Ectodermal cell (in vitro differentiated cells): ENCODE data around the gene PRR35.

ENCODE experiments used
- H3K27ac ChIP-seq: 2 replicates; pipeline ENCODE4 v1.7.0; 2013; ENCODE audit warnings: mild to moderate bottlenecking, low read depth, low read length; ENCODE audit not compliant: insufficient read depth, poor library complexity, severe bottlenecking
- H3K27me3 ChIP-seq: 2 replicates; pipeline ENCODE4 v1.7.0; 2013; ENCODE audit warnings: mild to moderate bottlenecking, low read length; ENCODE audit not compliant: insufficient read depth, control insufficient read depth, poor library complexity, severe bottlenecking
- H3K36me3 ChIP-seq: one replicate; pipeline ENCODE4 v1.7.0; 2013; ENCODE audit warnings: low read length; ENCODE audit not compliant: control insufficient read depth, insufficient read depth
- H3K4me1 ChIP-seq: one replicate; pipeline ENCODE4 v1.7.0; 2013; ENCODE audit warnings: low read length; ENCODE audit not compliant: control insufficient read depth, insufficient read depth
- H3K4me3 ChIP-seq: 2 replicates; pipeline ENCODE4 v1.7.0; 2013; ENCODE audit warnings: low read depth, low read length, control low read depth; ENCODE audit not compliant: insufficient read depth
- H3K9me3 ChIP-seq: 2 replicates; pipeline ENCODE4 v1.7.0; 2013; ENCODE audit warnings: mild to moderate bottlenecking, low read length, moderate library complexity; ENCODE audit not compliant: control insufficient read depth
- WGBS, 2 experiments: methylation state at CpG; one replicate each; pipeline ENCODE4 v1.1.7; 2013; ENCODE audit warnings: missing lambda C conversion rate in 2 of 2; 5-methylcytosine and 5-hydroxymethylcytosine counted together

Gene PRR35

DNA sequence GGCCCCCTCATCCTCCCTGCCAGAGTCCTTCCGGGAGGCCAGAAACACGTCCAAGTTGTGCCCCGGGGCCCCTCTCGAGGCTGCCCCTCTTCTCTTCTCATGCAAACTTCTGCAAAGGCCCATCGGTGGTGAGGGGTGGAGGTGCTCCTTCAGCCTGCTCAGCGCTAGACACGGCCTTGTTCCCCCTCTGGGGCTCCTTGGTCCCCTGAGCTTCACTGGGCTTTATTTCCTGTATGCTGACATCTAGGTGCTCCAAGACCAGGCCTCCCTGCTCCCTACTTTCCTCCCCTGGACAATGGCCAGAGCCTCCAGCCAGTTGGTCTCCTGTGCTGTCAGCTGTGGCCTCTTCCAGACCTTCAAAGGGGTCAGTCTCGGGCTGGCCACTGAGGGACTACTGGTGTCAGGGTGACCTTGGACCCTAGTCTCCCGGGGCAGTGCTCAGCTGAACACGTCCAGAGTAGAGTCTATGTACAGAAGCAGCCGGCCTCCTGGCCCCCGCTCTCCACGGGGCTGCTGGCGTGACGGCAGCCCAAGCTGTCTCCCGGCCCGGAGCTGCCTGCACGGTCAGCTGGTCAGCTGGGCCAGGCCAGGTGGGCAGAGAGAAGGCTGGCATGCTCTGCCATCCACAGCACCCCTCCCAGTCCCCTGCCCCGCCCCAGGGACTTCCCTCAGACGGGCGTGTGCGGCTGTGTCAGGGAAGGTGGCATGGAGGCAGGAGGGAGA, 1.7 kb upstream of the PRR35 start:
- H3K9me3 ChIP-seq: no peaks in the 10 kb centered on the region
- 86% methylated on average over 22 of the region's 22 CpGs for WGBS, 2 experiments
- H3K27me3 ChIP-seq: peaks cover 50% of the 10 kb centered on the region

DNA sequence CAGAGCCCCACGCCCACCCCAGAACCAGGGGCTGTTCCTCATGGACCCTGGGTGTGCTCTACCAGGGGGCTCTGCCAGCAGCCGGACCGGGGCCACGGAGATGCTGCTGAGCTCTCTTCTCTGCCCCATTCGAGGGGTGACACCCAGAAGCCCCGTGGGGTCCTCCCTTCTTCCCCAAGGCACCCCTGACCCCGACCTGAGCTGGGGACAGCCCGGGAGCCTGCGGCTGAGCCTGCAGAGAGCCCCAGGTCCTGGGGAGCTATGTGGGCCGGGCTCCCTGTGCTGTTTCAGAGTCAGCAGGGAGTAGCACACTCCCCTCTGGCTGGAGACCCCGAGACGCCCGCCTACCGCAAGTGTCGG, 1.2 kb upstream of the PRR35 start:
- 82 to 85% methylated on average over 15 of the region's 15 CpGs for WGBS, 2 experiments
- Histone ChIP-seq H3K4me1 (peaks cover 5% of the 10 kb centered on the region), H3K27ac (no peak overlapping the region), H3K27me3 (peaks cover 50% of the 10 kb centered on the region), H3K9me3 (no peaks in the 10 kb centered on the region), H3K4me3 (no peak overlapping the region), H3K36me3 (no peaks in the 10 kb centered on the region)

More for the DNA sequence above, 1.7 kb upstream of the PRR35 start:
- peaks cover 5% of the 10 kb centered on the region for H3K4me1 ChIP-seq
- no peak overlapping the region for H3K27ac ChIP-seq
- H3K4me3 ChIP-seq: no peak overlapping the region
- H3K36me3 ChIP-seq: no peaks in the 10 kb centered on the region

DNA sequence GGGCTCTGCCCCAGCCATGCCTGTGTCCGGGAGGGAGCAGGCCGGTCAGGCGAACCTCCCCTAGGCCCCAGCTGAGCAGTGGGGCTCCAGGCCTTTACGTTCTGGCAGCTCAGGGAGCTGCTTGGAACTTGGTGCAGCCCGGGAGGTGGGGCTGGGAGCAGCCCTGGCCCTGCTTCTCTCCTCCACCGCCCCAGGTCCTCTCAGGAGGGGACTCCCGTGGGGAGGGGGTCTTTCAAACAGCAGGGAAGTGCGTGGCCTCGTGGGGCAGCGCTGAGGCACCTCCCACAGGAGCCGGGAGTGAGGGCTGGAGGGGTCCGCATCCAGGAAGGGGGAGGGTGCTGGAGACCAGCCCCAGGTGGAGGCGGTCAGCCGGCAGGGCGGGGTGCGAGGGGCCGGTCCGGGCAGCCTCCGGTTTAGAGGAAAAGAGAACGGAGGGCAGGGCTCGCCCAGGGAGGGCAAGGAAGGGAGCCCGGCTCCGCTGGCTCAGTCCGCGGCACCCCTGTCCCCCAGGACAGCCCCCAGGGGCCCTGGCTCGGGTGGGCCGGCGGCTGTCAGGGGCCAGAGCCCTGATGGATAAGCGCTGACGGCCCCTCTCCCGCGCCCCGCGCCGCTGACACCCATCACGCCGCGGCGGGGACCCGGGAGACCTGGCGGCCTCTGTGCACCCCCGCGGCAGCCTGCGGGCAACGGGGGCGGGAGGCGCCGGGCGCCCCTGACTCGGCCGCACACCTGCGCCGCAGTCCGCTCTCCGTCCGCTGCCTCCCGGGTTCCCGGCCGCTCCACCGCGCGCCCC, 587 bp upstream of the PRR35 start:
- Histone ChIP-seq H3K36me3 (no peaks in the 10 kb centered on the region), H3K4me3 (peak overlapping the region; percentile 16), H3K9me3 (no peaks in the 10 kb centered on the region), H3K27ac (no peak overlapping the region), H3K27me3 (peaks cover 50% of the 10 kb centered on the region), H3K4me1 (peaks cover 5% of the 10 kb centered on the region)
- 10% methylated on average over 62 of the region's 62 CpGs for WGBS, 2 experiments

DNA sequence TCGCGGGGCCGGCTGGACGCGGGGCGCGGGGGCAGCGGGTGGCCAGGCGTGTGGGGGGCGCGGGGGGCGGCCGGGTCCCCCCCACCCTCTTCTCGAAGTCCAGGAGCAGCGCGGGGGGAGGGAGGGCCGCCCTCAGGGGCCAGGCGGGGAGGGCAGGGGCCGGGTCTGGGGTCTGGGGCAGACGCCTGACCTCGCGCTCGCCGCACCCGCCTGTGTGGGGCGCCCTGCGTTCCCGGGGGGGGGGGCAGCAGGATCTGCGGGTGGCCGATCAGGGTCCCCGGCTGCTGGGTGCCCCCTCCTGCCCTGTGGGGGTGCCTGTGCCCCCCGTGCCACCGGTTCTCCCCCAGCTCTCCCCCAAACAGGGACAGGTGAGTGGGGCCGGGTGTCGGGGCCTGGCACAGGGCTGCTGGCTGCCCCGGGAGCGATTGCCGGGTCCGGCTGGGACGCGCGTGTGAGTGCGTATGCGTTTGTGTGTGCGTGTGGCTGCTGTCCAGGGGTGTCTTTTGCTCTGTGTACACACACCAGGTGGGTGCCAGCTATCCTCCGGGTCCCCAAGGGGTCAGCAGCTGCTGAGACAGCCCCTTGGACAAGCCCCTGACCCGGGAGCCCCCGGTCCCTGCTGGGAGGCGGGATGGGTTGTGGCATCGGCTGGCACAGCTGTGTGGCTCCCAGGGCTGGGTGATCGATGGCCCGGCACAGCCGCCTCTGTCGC, 663 bp downstream of the PRR35 start:
- Histone ChIP-seq H3K9me3 (no peaks in the 10 kb centered on the region), H3K4me1 (peaks cover 11% of the 10 kb centered on the region), H3K27ac (no peak overlapping the region), H3K36me3 (no peaks in the 10 kb centered on the region), H3K4me3 (no peak overlapping the region), H3K27me3 (peaks cover 50% of the 10 kb centered on the region)
- 38 to 40% methylated on average over 54 of the region's 54 CpGs for WGBS, 2 experiments

DNA sequence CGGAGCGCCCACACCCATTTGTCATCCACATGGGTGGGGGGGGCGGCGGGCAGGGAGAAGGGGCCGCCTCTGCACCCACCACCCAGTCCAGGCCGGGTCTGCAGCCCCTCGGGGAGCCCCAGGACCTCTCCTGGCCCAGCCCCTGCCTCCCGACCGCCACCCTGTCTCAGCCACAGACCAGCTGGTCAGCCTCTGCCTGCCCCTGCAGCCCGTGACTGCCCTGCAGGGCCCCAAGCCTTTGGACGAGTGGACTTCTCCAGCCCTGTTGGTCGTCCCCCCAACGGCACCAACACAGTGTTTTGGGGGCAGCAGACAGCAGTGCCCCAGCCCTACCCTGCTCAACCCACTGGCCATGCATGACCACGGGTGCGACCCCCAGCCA, 1.2 kb downstream of the PRR35 start:
- no peak overlapping the region for H3K4me3 ChIP-seq
- peaks cover 50% of the 10 kb centered on the region for H3K27me3 ChIP-seq
- H3K9me3 ChIP-seq: no peaks in the 10 kb centered on the region
- H3K36me3 ChIP-seq: no peaks in the 10 kb centered on the region
- 87 to 90% methylated on average over 15 of the region's 15 CpGs for WGBS, 2 experiments
- no peak overlapping the region for H3K27ac ChIP-seq
- peaks cover 16% of the 10 kb centered on the region for H3K4me1 ChIP-seq

DNA sequence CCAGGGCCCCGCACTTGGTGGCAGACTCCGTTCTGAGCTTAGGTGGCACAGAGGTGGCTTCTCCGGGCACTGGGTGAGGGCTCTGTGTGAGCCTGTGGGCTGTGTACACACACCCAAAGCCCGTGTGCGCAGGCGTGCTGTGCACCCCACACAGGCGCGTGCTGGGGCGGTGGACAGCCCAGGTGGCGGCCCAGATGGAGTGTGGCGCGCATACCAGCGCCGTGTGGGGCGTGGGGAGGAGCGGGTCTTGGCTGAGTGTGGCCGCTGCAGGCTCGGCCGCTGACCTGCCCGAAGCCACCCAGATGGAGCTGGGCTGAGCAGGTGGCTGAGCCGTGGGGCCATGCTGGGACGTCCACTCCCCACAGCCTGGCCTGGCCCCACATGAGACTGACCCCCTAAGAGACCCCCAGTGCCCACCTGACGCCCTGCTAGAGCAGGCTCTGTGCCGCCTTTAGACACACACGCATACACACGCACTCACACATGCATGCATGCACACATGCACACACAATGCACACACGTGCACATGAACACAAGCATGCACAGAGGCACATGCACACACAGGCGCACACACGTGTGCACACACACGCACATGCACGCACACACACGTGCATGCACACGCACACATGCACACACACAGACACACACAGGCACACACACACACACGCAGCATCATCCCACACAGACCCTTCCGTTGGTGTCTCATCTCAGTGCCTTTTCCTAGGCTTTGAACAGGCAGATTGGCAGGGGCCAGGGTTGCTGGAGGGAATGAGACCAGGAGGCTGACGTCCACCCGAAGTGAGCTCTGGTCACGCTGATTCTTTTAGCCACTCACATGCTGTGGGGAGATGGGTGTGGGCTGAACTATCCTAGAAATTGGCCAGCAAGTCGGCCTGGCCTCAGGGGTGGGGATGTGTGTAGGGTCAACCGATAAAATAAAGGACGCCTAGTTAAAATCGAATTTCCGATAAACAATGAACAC, 2.1 kb downstream of the PRR35 start:
- 89 to 91% methylated on average over 43 of the region's 43 CpGs for WGBS, 2 experiments
- Histone ChIP-seq H3K27ac (no peak overlapping the region), H3K36me3 (no peaks in the 10 kb centered on the region), H3K4me3 (no peak overlapping the region), H3K27me3 (peaks cover 50% of the 10 kb centered on the region), H3K9me3 (no peaks in the 10 kb centered on the region), H3K4me1 (peaks cover 23% of the 10 kb centered on the region)

DNA sequence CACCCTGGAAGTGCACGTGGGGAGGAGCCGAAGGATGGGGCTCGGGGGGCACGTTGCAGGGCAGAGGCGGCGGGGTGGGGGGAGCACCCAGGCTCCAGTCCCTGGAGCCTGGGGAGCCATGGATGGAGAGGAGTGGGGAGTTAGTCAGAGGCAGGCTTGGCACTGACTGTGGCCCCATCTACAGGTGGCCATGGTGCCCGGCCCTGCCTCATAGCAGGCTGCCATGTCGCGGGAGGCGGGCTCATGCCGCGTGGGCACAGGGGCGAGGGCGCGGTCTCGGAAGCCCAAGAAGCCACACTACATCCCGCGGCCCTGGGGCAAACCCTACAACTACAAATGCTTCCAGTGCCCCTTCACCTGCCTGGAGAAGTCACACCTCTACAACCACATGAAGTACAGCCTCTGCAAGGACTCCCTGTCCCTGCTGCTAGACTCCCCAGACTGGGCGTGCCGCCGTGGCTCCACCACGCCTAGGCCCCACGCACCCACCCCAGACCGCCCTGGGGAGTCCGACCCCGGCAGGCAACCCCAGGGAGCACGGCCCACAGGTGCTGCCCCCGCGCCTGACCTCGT, 3.0 kb downstream of the PRR35 start:
- Histone ChIP-seq H3K27ac (no peak overlapping the region), H3K27me3 (peaks cover 47% of the 10 kb centered on the region), H3K9me3 (no peaks in the 10 kb centered on the region), H3K36me3 (no peaks in the 10 kb centered on the region), H3K4me3 (no peak overlapping the region), H3K4me1 (peaks cover 23% of the 10 kb centered on the region)
- 89 to 93% methylated on average over 30 of the region's 30 CpGs for whole genome bisulfite sequencing, 2 experiments

DNA sequence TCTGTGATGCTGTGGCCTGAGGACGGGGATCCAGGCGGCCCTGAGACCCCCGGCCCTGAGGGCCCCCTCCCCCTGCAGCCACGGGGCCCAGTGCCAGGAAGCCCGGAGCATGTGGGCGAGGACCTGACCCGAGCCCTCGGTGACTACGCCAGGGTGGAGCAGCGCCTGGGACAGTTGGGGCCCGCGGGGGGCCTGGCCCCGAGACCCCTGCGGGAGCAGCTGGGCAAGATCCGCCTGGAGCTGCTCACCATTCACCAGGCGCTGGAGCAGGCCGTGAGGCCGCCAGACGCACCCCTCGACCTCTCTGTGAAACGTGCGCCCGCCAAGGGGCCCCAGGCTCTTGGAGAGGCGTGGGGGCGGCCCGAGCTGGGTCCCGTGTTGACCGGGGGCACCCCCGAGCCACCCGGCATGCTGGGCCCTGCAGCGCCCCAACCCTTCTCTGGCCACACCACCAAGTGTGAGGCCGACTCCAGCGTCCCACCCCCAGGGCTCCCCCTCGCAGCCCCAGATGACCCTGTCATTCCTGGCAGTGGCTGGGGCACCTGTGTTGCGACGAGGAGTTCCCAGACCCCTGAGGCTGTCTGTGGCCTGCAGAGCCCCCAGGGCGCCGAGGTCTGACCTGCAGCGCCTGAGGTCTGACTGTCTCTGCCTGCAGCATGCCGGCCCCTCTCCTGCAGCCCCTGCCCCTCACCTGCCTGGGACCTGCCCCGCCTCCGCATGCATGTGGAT, 4.7 kb downstream of the PRR35 start:
- no peaks in the 10 kb centered on the region for H3K9me3 ChIP-seq
- H3K27me3 ChIP-seq: peaks cover 30% of the 10 kb centered on the region
- 93% methylated on average over 42 of the region's 42 CpGs for WGBS, 2 experiments
- no peak overlapping the region for H3K27ac ChIP-seq
- H3K4me1 ChIP-seq: peaks cover 30% of the 10 kb centered on the region
- H3K36me3 ChIP-seq: no peaks in the 10 kb centered on the region
- no peak overlapping the region for H3K4me3 ChIP-seq
